Measurements from ENCODE around the gene SCD5.

DNA sequence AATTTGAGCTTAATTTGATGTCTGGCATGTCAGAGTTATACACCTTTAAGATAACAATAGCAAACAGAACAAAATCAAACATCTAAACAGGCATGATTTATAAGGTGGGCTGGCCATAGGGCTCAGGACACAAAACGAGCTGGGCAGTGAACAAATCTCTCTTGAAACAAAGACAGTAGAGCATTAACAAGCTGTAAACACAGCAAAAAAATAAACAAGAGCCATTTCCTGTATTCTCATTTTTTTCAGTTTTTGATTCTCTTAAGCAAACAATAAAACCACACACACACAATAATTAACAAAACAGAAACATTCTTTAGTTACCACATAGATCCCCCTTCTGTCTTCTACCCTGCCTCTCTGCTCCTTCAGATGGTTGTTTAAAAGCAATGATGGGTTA, 168.5 kb downstream of the SCD5 start:
- TF ChIP-seq RXRA (IDR thresholded peaks at IDR 0.05; ENCODE audit: insufficient read depth, low read depth, low read length), result no peak
- TF ChIP-seq CTCF (IDR thresholded peaks at IDR 0.05; ENCODE audit: control extremely low read depth in 1 of 3, insufficient read depth in 1 of 3, low read depth in 1 of 3, low read length in 3 of 3), result no peak
- TF ChIP-seq TAF1 (IDR thresholded peaks at IDR 0.05; ENCODE audit: low read depth, low read length), result no peak
- no peak for TF ChIP-seq EZH2 (IDR thresholded peaks at IDR 0.05; ENCODE audit: low read depth, low read length, severe bottlenecking)
- no peak for TF ChIP-seq HDAC2 (IDR thresholded peaks at IDR 0.05; ENCODE audit: borderline replicate concordance in 1 of 2, low read depth in 2 of 2, low read length in 2 of 2)
- TF ChIP-seq YY1 (IDR thresholded peaks at IDR 0.05; ENCODE audit: low read depth, low read length), result no peak
- TF ChIP-seq NRF1 (IDR thresholded peaks at IDR 0.05; ENCODE audit: low read depth, low read length), result no peak
- TF ChIP-seq BRCA1 (IDR thresholded peaks at IDR 0.05; ENCODE audit: low read depth, low read length), result no peak
- TF ChIP-seq KDM1A (IDR thresholded peaks at IDR 0.05; ENCODE audit: borderline replicate concordance, low read length), result no peak
- TF ChIP-seq, protein P1, sequence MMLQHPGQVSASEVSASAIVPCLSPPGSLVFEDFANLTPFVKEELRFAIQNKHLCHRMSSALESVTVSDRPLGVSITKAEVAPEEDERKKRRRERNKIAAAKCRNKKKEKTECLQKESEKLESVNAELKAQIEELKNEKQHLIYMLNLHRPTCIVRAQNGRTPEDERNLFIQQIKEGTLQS (IDR thresholded peaks at IDR 0.05; ENCODE audit: insufficient read depth, low read depth, low read length), result no peak
- TF ChIP-seq POLR2A (IDR thresholded peaks at IDR 0.05; ENCODE audit: control extremely low read depth in 1 of 2, low read depth in 2 of 2, low read length in 2 of 2), result no peak
- no peak for TF ChIP-seq SRF (IDR thresholded peaks at IDR 0.05; ENCODE audit: low read depth, low read length)
- no peak for TF ChIP-seq GABPA (IDR thresholded peaks at IDR 0.05; ENCODE audit: borderline replicate concordance, insufficient read depth, low read length)
- no peak for TF ChIP-seq ZNF274 (IDR thresholded peaks at IDR 0.05; ENCODE audit: borderline replicate concordance, extremely low read depth, low read length)
